IgD-negative memory B cell (primary cell): Measurements from ENCODE around the gene LOXHD1. TPM values are rescaled to one million over a fixed set of nuclear protein-coding genes. Genes with fewer than 3 reads are reported as not detected.
A peak's percentile ranks its signal among the peaks of the same experiment; 100 is the strongest.

Source experiments
- H3K27ac Mint-ChIP-seq, 3 donors: one replicate each; pipeline ENCODE4 v1.8.0; 2020 to 2022; ENCODE audit warnings: mild to moderate bottlenecking in 3 of 3, mixed read lengths in 3 of 3, moderate library complexity in 1 of 3
- H3K27me3 Mint-ChIP-seq: one replicate; pipeline ENCODE4 v1.8.0; 2021; ENCODE audit warnings: mixed read lengths
- H3K36me3 Mint-ChIP-seq: one replicate; pipeline ENCODE4 v1.8.0; 2020; ENCODE audit warnings: mild to moderate bottlenecking, mixed read lengths
- H3K4me1 Mint-ChIP-seq, 3 donors: one replicate each; pipeline ENCODE4 v1.8.0; 2020 to 2022; ENCODE audit warnings: mixed read lengths in 3 of 3, mild to moderate bottlenecking in 1 of 3
- H3K4me3 Mint-ChIP-seq, 4 donors: one replicate each; pipeline ENCODE4 v1.8.0; 2020 to 2022; ENCODE audit warnings: mild to moderate bottlenecking in 4 of 4, mixed read lengths in 4 of 4, moderate library complexity in 3 of 4
- H3K9me3 Mint-ChIP-seq, 3 donors: one replicate each; pipeline ENCODE4 v1.8.0; 2020 to 2021; ENCODE audit warnings: mixed read lengths in 3 of 3, mild to moderate bottlenecking in 1 of 3
- polyA plus RNA-seq: library from polyadenylated mRNA; unstranded; fragments of 300-500 nt; fragmentation: Illumina TruSeq; gene quantifications from one replicate; pipeline ENCODE4 v1.2.3, GENCODE V29; 2021

LOXHD1 gene
- polyA plus RNA-seq, 1 donor from 2014 or later, result not detected

DNA sequence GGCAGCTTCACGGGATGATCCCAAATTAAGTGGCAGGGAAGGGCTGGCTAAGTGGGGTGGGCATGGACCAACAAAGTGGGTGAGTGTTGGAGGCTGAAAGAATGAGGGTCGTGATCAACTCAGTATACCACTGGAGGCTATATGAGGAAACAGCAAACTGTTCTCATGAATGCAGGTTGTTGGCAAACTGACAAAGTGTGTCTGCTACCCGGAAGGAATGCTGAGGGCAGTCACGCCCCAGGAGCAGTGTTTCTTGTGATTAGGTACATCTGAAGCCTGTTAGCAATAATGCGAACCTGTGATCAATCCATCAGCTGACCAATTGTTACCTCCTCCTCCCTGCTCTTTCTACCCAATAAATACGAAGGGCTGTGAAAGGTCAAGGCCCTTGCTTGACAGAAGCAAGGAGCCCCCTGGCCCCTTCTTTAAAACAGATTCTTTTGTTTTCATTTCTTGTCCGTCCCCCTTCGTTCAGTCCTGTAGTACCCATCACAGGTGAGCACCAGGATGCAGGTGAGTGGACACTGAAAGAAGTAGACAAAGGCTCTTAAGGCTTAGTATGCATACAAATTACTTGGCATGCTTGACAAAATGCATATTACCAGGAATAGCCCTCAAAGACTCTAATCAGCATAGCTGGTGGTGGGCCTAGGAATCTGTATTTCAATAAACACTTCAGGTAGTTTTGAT lies 67.9 kb downstream of the LOXHD1 start:
- Mint-ChIP-seq H3K4me3 (no peak overlapping the region), H3K27ac (no peak overlapping the region), H3K27me3 (peaks cover 18% of the 10 kb centered on the region), H3K4me1 (no peaks in the 10 kb centered on the region), H3K9me3 (peaks cover 0 to 2% (median 0%) of the 10 kb centered on the region in 3 donors), H3K36me3 (no peaks in the 10 kb centered on the region)

DNA sequence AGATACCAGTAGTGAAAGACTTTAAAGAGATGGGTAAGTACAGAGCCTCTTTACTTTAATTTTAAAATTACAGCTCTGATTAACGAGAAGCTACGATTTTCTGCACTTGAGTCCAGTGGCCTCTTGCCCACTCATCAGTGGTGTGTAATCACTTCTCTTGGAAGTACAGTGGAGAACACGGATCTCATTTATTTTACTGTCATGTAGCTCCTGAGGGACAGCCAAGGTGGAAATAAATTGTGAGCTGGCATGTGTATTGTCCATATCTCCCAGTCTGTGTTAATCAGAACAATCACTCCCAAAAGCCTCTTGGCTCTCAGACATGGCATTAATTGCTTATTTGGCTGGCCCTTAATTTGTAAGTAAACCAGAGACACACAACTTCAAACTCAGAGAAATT lies 69.4 kb downstream of the LOXHD1 start:
- Mint-ChIP-seq H3K9me3 (peaks cover 0 to 4% (median 3%) of the 10 kb centered on the region in 3 donors), H3K4me3 (no peak overlapping the region), H3K27ac (no peak overlapping the region), H3K36me3 (no peaks in the 10 kb centered on the region), H3K4me1 (no peaks in the 10 kb centered on the region), H3K27me3 (peaks cover 15% of the 10 kb centered on the region)

DNA sequence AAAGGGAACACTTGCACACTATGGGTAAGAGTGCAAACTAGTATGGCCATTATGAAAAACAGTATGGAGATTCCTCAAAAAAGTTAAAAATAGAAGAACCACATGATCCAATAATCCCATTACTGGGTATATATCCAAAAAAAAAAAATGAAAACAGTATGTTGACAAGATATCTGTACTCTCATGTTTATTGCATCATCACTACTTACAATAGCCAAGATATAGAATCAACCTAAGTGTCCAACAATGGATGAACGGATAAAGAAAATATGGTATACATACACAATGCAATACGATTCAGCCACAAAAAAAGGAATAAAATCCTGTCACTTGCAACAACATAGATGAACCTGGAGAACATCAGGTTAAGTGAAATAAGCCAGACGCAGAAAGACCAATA lies 73.3 kb downstream of the LOXHD1 start:
- Mint-ChIP-seq H3K27me3 (peaks cover 8% of the 10 kb centered on the region), H3K9me3 (peaks cover 7 to 21% (median 12%) of the 10 kb centered on the region in 3 donors), H3K36me3 (peaks cover 2% of the 10 kb centered on the region), H3K27ac (no peak overlapping the region), H3K4me1 (peaks cover 0 to 1% (median 0%) of the 10 kb centered on the region in 3 donors), H3K4me3 (no peak overlapping the region)

DNA sequence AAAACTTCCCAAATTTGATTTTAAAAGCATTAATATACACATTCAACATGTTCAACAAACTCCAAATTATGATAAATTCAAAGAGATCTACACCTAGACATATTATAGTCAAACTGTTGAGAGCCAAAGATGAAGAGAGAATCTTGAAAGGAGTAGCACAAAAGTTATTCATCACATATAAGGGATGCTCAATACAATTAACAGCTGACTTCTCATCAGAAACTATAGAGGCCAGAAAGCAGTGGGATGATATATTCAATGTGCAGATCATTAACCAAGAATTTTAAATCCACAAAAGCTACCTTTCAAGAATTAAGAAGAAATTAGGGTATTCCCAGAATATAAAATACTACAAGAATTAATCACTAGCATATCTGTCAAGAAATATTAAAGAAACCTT lies 75.4 kb downstream of the LOXHD1 start:
- H3K36me3 Mint-ChIP-seq, result peaks cover 2% of the 10 kb centered on the region
- H3K27ac Mint-ChIP-seq, result no peak overlapping the region
- peaks cover 7 to 21% (median 12%) of the 10 kb centered on the region in 3 donors for H3K9me3 Mint-ChIP-seq
- peaks cover 4% of the 10 kb centered on the region for H3K27me3 Mint-ChIP-seq
- no peak overlapping the region for H3K4me3 Mint-ChIP-seq
- peaks cover 0 to 1% (median 0%) of the 10 kb centered on the region in 3 donors for H3K4me1 Mint-ChIP-seq

DNA sequence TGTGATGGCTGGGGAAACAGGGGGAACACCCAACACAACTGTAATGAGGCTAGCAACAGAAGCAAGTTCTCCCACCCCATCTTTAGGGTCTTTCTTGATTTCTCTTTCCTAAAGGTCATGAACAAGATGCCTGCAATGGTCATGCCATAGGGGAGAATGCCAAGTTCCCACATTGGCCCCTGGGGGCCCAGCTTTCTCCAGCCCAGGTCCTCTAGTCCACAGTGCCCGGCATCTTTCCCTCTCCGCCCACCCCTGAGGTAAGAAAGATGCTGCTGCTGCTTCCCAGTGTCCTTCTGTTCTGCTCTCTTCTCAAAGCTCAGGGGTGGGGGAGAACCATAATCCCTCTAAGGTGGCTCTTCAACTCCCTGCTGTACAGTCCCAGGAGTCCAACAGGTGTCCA lies 78.0 kb downstream of the LOXHD1 start:
- peaks cover 9 to 21% (median 12%) of the 10 kb centered on the region in 3 donors for H3K9me3 Mint-ChIP-seq
- H3K4me3 Mint-ChIP-seq, result no peak overlapping the region
- H3K4me1 Mint-ChIP-seq, result peaks cover 0 to 5% (median 0%) of the 10 kb centered on the region in 3 donors
- H3K27me3 Mint-ChIP-seq, result peaks cover 5% of the 10 kb centered on the region
- no peak overlapping the region for H3K27ac Mint-ChIP-seq
- H3K36me3 Mint-ChIP-seq, result peaks cover 4% of the 10 kb centered on the region

DNA sequence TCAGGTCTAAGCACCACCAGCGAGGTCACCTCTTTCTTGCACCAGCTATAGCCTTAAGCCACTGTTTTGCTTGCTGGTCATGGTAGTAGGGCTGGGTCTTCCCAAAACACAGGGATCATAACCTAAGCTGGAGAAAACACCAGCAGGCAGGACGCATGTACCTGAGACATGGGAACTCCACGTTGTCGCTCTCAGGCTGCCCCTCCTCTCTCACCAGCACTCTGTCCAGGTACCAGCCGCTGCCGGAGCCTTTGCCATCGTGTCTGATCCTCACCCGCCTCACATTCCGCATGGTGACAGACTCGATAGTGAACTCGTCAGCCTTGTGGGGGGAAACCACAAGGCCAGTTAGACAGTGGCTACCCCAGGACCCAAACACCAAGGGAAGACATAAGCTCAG lies 79.5 kb downstream of the LOXHD1 start:
- no peak overlapping the region for H3K27ac Mint-ChIP-seq
- peak overlapping the region in 1 of 4 donors; percentile 23 for H3K4me3 Mint-ChIP-seq
- H3K27me3 Mint-ChIP-seq, result peaks cover 5% of the 10 kb centered on the region
- peaks cover 0 to 5% (median 0%) of the 10 kb centered on the region in 3 donors for H3K4me1 Mint-ChIP-seq
- peaks cover 8 to 17% (median 9%) of the 10 kb centered on the region in 3 donors for H3K9me3 Mint-ChIP-seq
- peaks cover 4% of the 10 kb centered on the region for H3K36me3 Mint-ChIP-seq

DNA sequence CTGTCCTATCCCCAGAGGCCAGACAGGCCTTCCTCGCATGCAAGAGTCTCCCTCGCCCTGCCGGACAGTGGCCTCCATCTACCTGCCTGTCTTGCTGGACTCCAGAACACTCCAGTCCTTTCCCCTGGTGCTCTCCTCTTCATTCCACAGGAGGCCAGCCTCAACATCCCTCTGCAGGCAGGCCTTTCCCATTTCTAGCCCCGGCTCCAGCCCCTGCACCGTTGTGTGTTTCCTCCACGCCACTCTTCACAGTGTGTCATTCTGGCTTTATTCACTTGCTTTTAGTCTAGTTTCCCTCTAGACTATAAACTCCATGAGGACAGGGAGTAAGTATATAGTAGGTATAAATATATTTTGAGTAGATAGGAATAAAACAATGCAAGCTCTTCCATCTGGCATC lies 81.2 kb downstream of the LOXHD1 start:
- H3K36me3 Mint-ChIP-seq, result peaks cover 4% of the 10 kb centered on the region
- H3K27ac Mint-ChIP-seq, result no peak overlapping the region
- H3K9me3 Mint-ChIP-seq, result peaks cover 0 to 9% (median 8%) of the 10 kb centered on the region in 3 donors
- H3K4me1 Mint-ChIP-seq, result peaks cover 0 to 3% (median 0%) of the 10 kb centered on the region in 3 donors
- no peak overlapping the region for H3K4me3 Mint-ChIP-seq
- H3K27me3 Mint-ChIP-seq, result peaks cover 7% of the 10 kb centered on the region

DNA sequence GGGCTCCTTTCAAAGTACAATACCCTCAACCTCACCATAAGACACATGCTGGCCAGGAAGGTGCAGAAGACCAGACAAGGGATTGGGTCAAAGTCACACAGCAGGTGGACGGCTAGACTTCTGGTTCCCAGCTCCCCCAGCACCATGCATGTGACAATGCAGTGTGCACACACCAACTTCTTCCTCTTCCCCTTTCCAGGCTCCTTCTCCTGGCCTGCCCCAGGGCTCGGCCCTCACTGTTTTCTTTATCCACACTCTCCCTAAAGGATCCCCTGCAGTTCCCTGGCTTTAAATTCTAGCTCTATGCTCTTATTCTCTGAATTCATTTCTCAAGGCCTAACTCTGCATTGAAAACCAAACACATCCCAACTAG lies 82.3 kb downstream of the LOXHD1 start:
- Mint-ChIP-seq H3K9me3 (peaks cover 0 to 2% (median 0%) of the 10 kb centered on the region in 3 donors), H3K4me3 (no peak overlapping the region), H3K27me3 (peaks cover 7% of the 10 kb centered on the region), H3K27ac (no peak overlapping the region), H3K36me3 (peaks cover 2% of the 10 kb centered on the region), H3K4me1 (peaks cover 0 to 3% (median 0%) of the 10 kb centered on the region in 3 donors)

DNA sequence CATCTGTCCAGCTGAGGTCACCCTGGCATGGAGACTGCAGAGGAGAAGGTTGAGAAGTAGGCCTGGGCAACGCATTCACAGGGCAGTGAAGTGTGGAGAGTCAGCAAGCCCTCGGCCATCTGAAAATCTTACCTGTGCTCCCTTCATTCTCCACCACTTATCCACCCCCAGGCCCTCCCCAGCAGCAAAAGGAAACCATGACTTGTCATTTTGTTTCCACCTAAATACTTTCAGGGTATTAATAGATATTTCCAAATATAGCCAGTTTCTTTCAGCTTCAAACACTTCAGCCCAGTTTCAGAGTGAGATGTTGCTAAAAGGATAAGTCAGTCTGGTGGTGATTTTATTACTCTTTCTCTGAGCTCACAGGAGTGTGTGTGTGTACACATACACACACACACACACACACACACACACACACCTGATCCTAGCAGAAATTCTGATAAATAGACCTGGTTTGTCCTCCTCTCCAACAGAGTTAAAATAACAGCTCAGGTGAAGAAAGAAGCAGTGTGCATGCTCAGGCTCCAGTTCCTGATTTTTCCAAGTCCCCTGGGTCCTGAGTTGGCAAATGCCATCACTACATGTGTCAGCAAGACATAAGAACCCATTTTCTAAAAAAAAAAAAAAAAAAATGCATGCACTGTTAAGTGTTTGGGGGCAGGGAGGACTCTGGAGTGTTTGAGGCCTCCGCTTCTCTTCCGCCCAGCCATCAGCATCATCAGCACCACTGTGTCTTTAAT lies 82.8 kb downstream of the LOXHD1 start:
- no peak overlapping the region for H3K27ac Mint-ChIP-seq
- H3K36me3 Mint-ChIP-seq, result peaks cover 2% of the 10 kb centered on the region
- peaks cover 0 to 3% (median 0%) of the 10 kb centered on the region in 3 donors for H3K4me1 Mint-ChIP-seq
- no peak overlapping the region for H3K4me3 Mint-ChIP-seq
- H3K27me3 Mint-ChIP-seq, result peaks cover 9% of the 10 kb centered on the region
- H3K9me3 Mint-ChIP-seq, result peaks cover 0 to 2% (median 0%) of the 10 kb centered on the region in 3 donors

DNA sequence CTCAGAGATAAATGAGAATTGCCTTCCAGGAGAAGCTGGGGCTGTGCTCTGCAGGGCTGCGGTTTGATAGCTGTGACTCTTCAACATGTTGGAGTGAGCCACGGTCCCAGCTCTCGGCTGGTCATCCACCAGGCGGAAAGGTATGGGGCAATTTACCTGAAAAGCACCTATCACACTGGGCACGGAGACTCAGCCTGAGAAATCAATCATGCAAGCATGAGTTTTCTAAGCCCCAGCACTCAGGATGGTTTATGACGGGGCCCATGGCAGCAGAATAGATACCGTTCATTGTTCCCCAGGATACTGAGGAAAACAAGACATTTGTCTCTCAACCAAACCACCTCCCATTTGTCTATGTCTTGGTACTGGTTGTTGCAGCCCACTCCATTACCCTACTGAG lies 83.9 kb downstream of the LOXHD1 start:
- Mint-ChIP-seq H3K36me3 (peaks cover 2% of the 10 kb centered on the region), H3K27me3 (peaks cover 10% of the 10 kb centered on the region), H3K27ac (no peak overlapping the region), H3K4me1 (peaks cover 0 to 3% (median 0%) of the 10 kb centered on the region in 3 donors), H3K4me3 (no peak overlapping the region), H3K9me3 (peaks cover 0 to 4% (median 0%) of the 10 kb centered on the region in 3 donors)

DNA sequence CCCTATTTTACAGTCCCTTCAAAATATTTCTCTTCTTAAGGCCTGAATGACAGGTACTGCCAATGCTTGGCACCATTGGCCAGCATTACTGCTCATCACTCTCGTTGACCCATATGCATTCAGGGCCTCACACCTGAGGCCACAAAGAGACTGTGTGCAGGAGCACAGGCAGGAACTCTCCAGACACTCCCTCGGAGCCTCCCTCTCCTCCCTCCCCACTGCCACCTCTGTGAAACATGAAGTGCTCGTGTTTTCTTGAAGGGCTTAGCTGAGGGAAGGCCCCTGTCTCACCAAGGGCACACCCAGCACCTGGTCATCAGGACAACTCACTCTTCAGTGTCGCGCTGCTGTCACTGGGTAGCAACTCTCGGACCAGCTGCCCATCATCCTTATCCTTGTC lies 85.3 kb downstream of the LOXHD1 start:
- Mint-ChIP-seq H3K27ac (no peak overlapping the region), H3K36me3 (peaks cover 2% of the 10 kb centered on the region), H3K27me3 (peaks cover 10% of the 10 kb centered on the region), H3K4me3 (no peak overlapping the region), H3K9me3 (peaks cover 0 to 5% (median 0%) of the 10 kb centered on the region in 3 donors), H3K4me1 (peaks cover 0 to 3% (median 0%) of the 10 kb centered on the region in 3 donors)

DNA sequence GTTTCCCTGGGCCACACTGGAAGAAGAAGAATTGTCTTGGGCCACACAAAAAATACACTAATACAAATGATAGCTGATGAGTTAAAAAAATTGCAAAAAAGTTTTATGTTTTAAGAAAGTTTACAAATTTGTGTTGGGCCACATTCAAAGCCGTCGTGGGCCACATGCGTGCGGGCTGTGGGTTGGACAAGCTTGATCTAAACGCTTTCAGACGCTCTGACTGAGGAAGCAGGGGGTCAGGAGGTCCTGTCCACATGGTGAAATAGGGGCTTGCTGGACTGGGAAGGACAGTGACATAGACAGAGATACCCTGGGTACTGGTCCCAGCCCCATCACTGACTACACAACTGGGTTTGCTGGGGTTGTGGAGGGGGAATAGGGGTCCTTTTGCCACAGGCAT lies 86.4 kb downstream of the LOXHD1 start:
- Mint-ChIP-seq H3K4me3 (peak overlapping the region in 1 of 4 donors; percentile 13), H3K9me3 (peaks cover 0 to 3% (median 0%) of the 10 kb centered on the region in 3 donors)

DNA sequence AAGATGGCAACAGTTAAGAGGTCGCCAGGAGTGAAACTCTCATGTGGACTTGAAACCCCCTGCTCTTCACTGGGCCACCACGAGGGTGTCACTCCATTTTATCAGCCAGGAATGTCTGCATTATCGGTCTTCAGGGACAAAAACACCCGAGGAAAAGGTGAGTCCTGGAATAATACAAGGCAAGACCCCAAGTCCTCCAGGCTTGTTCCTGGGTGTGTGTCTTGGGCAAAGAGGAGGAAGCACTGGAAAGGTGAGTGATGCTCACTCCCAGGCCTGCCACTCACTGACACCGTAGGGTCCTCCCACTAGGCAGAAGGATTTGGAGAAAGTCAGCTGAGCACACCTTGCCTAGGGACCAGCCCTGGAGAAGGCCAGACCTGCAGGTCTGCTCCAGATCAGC lies 86.9 kb downstream of the LOXHD1 start:
- no peak overlapping the region for H3K27ac Mint-ChIP-seq
- peaks cover 0 to 3% (median 0%) of the 10 kb centered on the region in 3 donors for H3K9me3 Mint-ChIP-seq
- no peak overlapping the region for H3K4me3 Mint-ChIP-seq
- no peaks in the 10 kb centered on the region for H3K36me3 Mint-ChIP-seq
- peaks cover 6% of the 10 kb centered on the region for H3K27me3 Mint-ChIP-seq
- H3K4me1 Mint-ChIP-seq, result peaks cover 0 to 2% (median 0%) of the 10 kb centered on the region in 3 donors

More for the DNA sequence above, 86.4 kb downstream of the LOXHD1 start:
- peaks cover 0 to 2% (median 0%) of the 10 kb centered on the region in 3 donors for H3K4me1 Mint-ChIP-seq
- no peaks in the 10 kb centered on the region for H3K36me3 Mint-ChIP-seq
- no peak overlapping the region for H3K27ac Mint-ChIP-seq
- peaks cover 6% of the 10 kb centered on the region for H3K27me3 Mint-ChIP-seq

DNA sequence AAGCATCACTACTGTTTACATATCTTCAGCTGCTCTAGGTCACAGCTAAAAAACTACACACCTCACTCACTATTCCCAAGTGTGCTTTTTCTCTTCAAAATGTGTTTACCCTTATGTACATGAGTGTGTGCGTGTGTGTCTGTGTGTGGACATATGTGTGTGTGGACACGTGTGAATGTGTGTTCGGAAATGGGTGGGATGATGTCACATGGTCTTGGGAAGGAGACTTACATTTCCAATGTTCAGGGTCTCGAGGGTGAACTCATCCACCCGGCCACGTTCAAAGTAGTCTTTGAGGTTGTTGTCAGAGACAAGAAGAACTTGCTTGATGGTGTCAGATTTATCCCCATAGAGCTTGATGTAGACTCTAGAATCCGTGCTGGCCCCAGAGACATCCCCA lies 87.8 kb downstream of the LOXHD1 start:
- H3K27ac Mint-ChIP-seq, result no peak overlapping the region
- H3K9me3 Mint-ChIP-seq, result peaks cover 0 to 3% (median 0%) of the 10 kb centered on the region in 3 donors
- H3K27me3 Mint-ChIP-seq, result peaks cover 6% of the 10 kb centered on the region
- H3K4me1 Mint-ChIP-seq, result no peaks in the 10 kb centered on the region
- no peak overlapping the region for H3K4me3 Mint-ChIP-seq
- no peaks in the 10 kb centered on the region for H3K36me3 Mint-ChIP-seq

DNA sequence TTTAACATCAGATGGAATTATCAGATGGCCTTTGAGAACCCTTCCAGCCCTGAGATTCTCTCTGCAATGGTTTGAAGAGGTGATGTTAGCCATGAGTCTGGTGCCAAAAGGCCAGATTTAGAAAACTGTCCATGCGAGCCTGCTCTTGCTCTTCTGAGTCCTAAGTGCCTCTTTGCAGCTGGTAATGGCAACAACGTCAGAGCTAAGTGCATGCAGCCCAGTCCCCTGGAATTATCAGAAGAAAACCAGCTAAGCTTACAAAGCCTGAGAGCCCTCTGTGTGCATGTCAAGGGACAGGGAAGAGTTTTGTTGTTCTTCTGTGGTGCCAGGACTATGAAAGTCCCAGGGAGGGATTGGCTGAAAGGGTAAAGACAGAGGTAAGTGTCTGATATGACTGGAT lies 89.8 kb downstream of the LOXHD1 start:
- no peak overlapping the region for H3K4me3 Mint-ChIP-seq
- no peaks in the 10 kb centered on the region for H3K4me1 Mint-ChIP-seq
- peaks cover 6% of the 10 kb centered on the region for H3K27me3 Mint-ChIP-seq
- peaks cover 0 to 3% (median 0%) of the 10 kb centered on the region in 3 donors for H3K9me3 Mint-ChIP-seq
- no peaks in the 10 kb centered on the region for H3K36me3 Mint-ChIP-seq
- H3K27ac Mint-ChIP-seq, result no peak overlapping the region
